Stimulated activated CD4-positive, alpha-beta T cell treated with anti-CD3 and anti-CD28 coated beads, TNF-alpha, amount 100 ng/mL, for 48 hours (primary cell): ENCODE data around the gene METAP2.

ENCODE experiments used
- DNase-seq, 3 donors: peaks; one replicate each; pipeline ENCODE4 v3.0.0-alpha.2; 2020; ENCODE audit warnings: low read depth in 3 of 3

Gene METAP2

GRCh38 chr12:95549392-95550084 lies 75.6 kb downstream of the METAP2 start:
- no peak for DNase-seq

DNA sequence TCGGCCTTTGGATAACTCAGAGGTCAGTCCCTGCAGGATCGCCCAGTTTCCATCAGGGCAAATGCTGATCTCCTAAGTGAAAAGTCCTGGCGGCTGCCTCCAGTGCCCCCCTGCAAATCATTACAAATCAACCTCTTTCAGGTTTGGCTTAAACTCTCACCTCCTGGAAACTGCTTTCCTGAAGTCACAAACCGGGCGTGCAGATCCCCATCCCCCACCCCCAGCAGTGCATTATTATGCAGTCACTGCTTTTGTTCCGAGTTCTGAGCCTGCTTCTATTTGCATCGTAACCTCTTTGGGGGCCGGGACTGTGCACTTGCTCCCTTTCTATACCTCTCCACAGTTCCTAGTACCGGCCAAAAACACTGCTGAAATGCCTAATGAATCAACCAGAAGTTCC lies 77.4 kb downstream of the METAP2 start, which contains the start of gene USP44:
Gene USP44, minus strand, starts transcription at position 172 of the 400 bp plus-strand sequence. CDS start 17,220 bp downstream, outside the sequence.
- no peak for DNase-seq

GRCh38 chr12:95551913-95552516 lies 78.1 kb downstream of the METAP2 start:
- DNase-seq, result no peak

GRCh38 chr12:95553197-95553943 lies 79.4 kb downstream of the METAP2 start:
- DNase-seq, result no peak

- no peak for DNase-seq
These were observed 80.7 kb downstream of the METAP2 start for GRCh38 chr12:95554532-95555071.

DNA sequence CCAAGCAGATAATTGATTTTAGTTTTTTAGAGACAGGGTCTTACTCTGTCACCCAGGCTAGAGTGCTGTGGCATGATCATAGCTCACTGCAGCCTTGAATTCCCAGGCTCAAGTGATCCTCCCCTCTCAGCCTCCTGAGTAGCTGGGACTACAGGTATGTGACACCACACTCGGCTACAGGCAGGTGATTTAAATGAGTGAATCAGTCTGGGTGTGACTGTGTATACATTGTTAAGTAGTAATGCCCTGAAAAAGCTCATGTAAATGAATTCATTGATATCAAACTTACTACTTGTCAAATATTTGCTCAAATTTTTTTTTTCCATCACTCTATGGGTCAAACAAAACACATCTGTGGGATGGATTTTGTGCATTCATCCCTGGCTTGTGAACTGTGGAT lies 83.7 kb downstream of the METAP2 start:
- DNase-seq, result no peak
